Neural cell (in vitro differentiated cells): ENCODE measurements around the gene FGF4. TPM values are rescaled to one million over a fixed set of nuclear protein-coding genes. Genes with fewer than 3 reads are reported as not detected.

Experiments
- H2AFZ ChIP-seq: fragments of 200-600, 300-800 bp; sonication (generic), shearing (Covaris generic); 2 replicates; pipeline ENCODE4 v1.6.0; 2014; ENCODE audit warnings: low read depth, mild to moderate bottlenecking, antibody characterized with exemption, low read length, moderate library complexity
- H3F3A ChIP-seq: fragments of 200-600 bp; shearing (Covaris generic); 2 replicates; pipeline ENCODE4 v1.6.1; 2016; ENCODE audit warnings: mild to moderate bottlenecking, moderate library complexity, mixed read lengths, antibody characterized with exemption, low read length; ENCODE audit not compliant: insufficient read depth, poor library complexity, severe bottlenecking
- H3K27ac ChIP-seq: fragments of 200-600, 300-800 bp; sonication (generic), shearing (Covaris generic); 2 replicates; pipeline ENCODE4 v1.5.1; 2014; ENCODE audit warnings: mild to moderate bottlenecking, low read length, moderate library complexity
- H3K27me3 ChIP-seq: fragments of 300-800, 200-600 bp; sonication (generic), shearing (Covaris generic); 2 replicates; pipeline ENCODE4 v1.6.0; 2014; ENCODE audit warnings: mild to moderate bottlenecking, low read depth, low read length, moderate library complexity; ENCODE audit not compliant: insufficient read depth
- H3K36me3 ChIP-seq: fragments of 300-800, 200-600 bp; sonication (generic), shearing (Covaris generic); 2 replicates; pipeline ENCODE4 v1.5.1; 2014; ENCODE audit warnings: mild to moderate bottlenecking, antibody characterized with exemption, low read length, moderate library complexity; ENCODE audit not compliant: insufficient read depth
- H3K4me2 ChIP-seq: fragments of 300-800, 200-600 bp; sonication (generic), shearing (Covaris generic); 2 replicates; pipeline ENCODE4 v1.6.0; 2014; ENCODE audit warnings: mild to moderate bottlenecking, low read length
- H3K4me3 ChIP-seq: fragments of 300-800, 200-600 bp; sonication (generic), shearing (Covaris generic); 2 replicates; pipeline ENCODE4 v1.5.1; 2014; ENCODE audit warnings: mild to moderate bottlenecking, low read length, moderate library complexity
- H3K79me2 ChIP-seq: fragments of 200-600 bp; shearing (Covaris generic); replicated peaks from 2 replicates; pipeline ENCODE4 v1.6.0; 2014; ENCODE audit warnings: mild to moderate bottlenecking, low read length, moderate library complexity; ENCODE audit not compliant: insufficient read depth
- H3K9ac ChIP-seq: fragments of 300-800, 200-600 bp; sonication (generic), shearing (Covaris generic); 2 replicates; pipeline ENCODE4 v1.6.1; 2016; ENCODE audit warnings: mild to moderate bottlenecking, low read length, mixed read lengths
- H3K9me2 ChIP-seq: fragments of 200-600 bp; shearing (Covaris generic); 2 replicates; pipeline ENCODE4 v1.6.1; 2016; ENCODE audit warnings: mild to moderate bottlenecking, low read length, mixed read lengths; ENCODE audit not compliant: insufficient read depth
- H3K9me3 ChIP-seq: fragments of 200-600, 300-800 bp; sonication (generic), shearing (Covaris generic); 2 replicates; pipeline ENCODE4 v1.6.1; 2016; ENCODE audit warnings: mild to moderate bottlenecking, mixed run types, low read length, moderate library complexity, mixed read lengths
- H4K20me1 ChIP-seq: fragments of 200-600 bp; shearing (Covaris generic); 2 replicates; pipeline ENCODE4 v1.6.1; 2016; ENCODE audit warnings: mild to moderate bottlenecking, mixed run types; ENCODE audit not compliant: insufficient read depth
- CTCF ChIP-seq: fragments of 450-650 bp; IDR thresholded peaks from 2 replicates; pipeline ENCODE4 v1.5.1; 2014; ENCODE audit warnings: antibody characterized with exemption, mild to moderate bottlenecking, moderate library complexity; ENCODE audit not compliant: poor library complexity, severe bottlenecking
- EP300 ChIP-seq: fragments of 450-650 bp; conservative IDR thresholded peaks from 2 replicates; pipeline ENCODE4 v1.6.1; 2014; ENCODE audit warnings: antibody characterized with exemption, mild to moderate bottlenecking, moderate library complexity; ENCODE audit not compliant: poor library complexity, severe bottlenecking
- EZH2 ChIP-seq: fragments of 200-600, 300-800 bp; shearing (Covaris generic), sonication (generic); IDR thresholded peaks from 2 replicates; pipeline ENCODE4 v1.6.1; 2014; ENCODE audit warnings: antibody characterized with exemption, low read length, borderline replicate concordance, mild to moderate bottlenecking; ENCODE audit not compliant: insufficient read depth, poor library complexity, severe bottlenecking
- MXI1 ChIP-seq: fragments of 450-650 bp; conservative IDR thresholded peaks from 2 replicates; pipeline ENCODE4 v1.6.1; 2014; ENCODE audit warnings: antibody characterized with exemption, mild to moderate bottlenecking; ENCODE audit not compliant: poor library complexity, severe bottlenecking
- POLR2AphosphoS5 ChIP-seq: IDR thresholded peaks from 2 replicates; pipeline ENCODE4 v1.6.1; 2012
- RAD21 ChIP-seq: fragments of 450-650 bp; conservative IDR thresholded peaks from 2 replicates; pipeline ENCODE4 v1.6.1; 2014; ENCODE audit warnings: antibody characterized with exemption, mild to moderate bottlenecking, moderate library complexity
- REST ChIP-seq: IDR thresholded peaks from 2 replicates; pipeline ENCODE4 v1.6.1; 2012; ENCODE audit warnings: borderline replicate concordance
- SMC3 ChIP-seq: fragments of 450-650 bp; conservative IDR thresholded peaks from 2 replicates; pipeline ENCODE4 v1.6.1; 2014; ENCODE audit warnings: antibody characterized with exemption, mild to moderate bottlenecking, moderate library complexity; ENCODE audit not compliant: poor library complexity
- TAF1 ChIP-seq: IDR thresholded peaks from 2 replicates; pipeline ENCODE4 v1.6.1; 2012; ENCODE audit warnings: low read depth
- polyA plus RNA-seq: library from polyadenylated mRNA; depleted of rRNA; stranded (reverse); fragments of >200 nt; gene quantifications from 2 replicates; pipeline ENCODE4 v1.2.3, GENCODE V29; 2014

The FGF4 gene
- polyA plus RNA-seq, 1 donor from 2014 or later = not detected

- H3K9ac ChIP-seq = no peak overlapping the region
- no peak overlapping the region for H2AFZ ChIP-seq
- H3K4me3 ChIP-seq = no peak overlapping the region
- no peak for TF ChIP-seq CTCF
- no peak overlapping the region for H3K27ac ChIP-seq
- no peaks in the 10 kb centered on the region for H3K36me3 ChIP-seq
- H4K20me1 ChIP-seq = no peaks in the 10 kb centered on the region
- no peaks in the 10 kb centered on the region for H3K79me2 ChIP-seq
- H3K4me2 ChIP-seq = no peak overlapping the region
- no peaks in the 10 kb centered on the region for H3F3A ChIP-seq
- H3K27me3 ChIP-seq = no peaks in the 10 kb centered on the region
- no peaks in the 10 kb centered on the region for H3K9me2 ChIP-seq
- no peaks in the 10 kb centered on the region for H3K9me3 ChIP-seq
Observed at GRCh38 chr11:69734841-69735240, 40.3 kb downstream of the FGF4 start.

- H2AFZ ChIP-seq = no peak overlapping the region
- no peaks in the 10 kb centered on the region for H4K20me1 ChIP-seq
- H3K36me3 ChIP-seq = no peaks in the 10 kb centered on the region
- TF ChIP-seq POLR2AphosphoS5 = no peak
- TF ChIP-seq EP300 = no peak
- no peak for TF ChIP-seq RAD21
- no peak for TF ChIP-seq MXI1
- no peak for TF ChIP-seq REST
- no peak for TF ChIP-seq SMC3
- no peak for TF ChIP-seq CTCF
- TF ChIP-seq EZH2 = no peak
- no peak for TF ChIP-seq TAF1
- H3K9me3 ChIP-seq = no peaks in the 10 kb centered on the region
- no peak overlapping the region for H3K4me2 ChIP-seq
- H3K9ac ChIP-seq = no peak overlapping the region
- no peaks in the 10 kb centered on the region for H3K27me3 ChIP-seq
- no peaks in the 10 kb centered on the region for H3F3A ChIP-seq
- no peaks in the 10 kb centered on the region for H3K79me2 ChIP-seq
- no peak overlapping the region for H3K27ac ChIP-seq
- no peak overlapping the region for H3K4me3 ChIP-seq
- H3K9me2 ChIP-seq = no peaks in the 10 kb centered on the region
Observed at GRCh38 chr11:69734367-69734766, 40.8 kb downstream of the FGF4 start.
